GM20431 (cell line): ENCODE data around the gene PTPRN.

Experiments used
- in situ Hi-C: fragments of 300-500 bp; cut with MseI, MboI; formaldehyde crosslinking; loops from one replicate; pipeline ENCODE4 v1.15.0; 2020; ENCODE audit warnings: low sequenced_read_pairs; ENCODE audit not compliant: unreplicated experiment

The PTPRN gene

DNA sequence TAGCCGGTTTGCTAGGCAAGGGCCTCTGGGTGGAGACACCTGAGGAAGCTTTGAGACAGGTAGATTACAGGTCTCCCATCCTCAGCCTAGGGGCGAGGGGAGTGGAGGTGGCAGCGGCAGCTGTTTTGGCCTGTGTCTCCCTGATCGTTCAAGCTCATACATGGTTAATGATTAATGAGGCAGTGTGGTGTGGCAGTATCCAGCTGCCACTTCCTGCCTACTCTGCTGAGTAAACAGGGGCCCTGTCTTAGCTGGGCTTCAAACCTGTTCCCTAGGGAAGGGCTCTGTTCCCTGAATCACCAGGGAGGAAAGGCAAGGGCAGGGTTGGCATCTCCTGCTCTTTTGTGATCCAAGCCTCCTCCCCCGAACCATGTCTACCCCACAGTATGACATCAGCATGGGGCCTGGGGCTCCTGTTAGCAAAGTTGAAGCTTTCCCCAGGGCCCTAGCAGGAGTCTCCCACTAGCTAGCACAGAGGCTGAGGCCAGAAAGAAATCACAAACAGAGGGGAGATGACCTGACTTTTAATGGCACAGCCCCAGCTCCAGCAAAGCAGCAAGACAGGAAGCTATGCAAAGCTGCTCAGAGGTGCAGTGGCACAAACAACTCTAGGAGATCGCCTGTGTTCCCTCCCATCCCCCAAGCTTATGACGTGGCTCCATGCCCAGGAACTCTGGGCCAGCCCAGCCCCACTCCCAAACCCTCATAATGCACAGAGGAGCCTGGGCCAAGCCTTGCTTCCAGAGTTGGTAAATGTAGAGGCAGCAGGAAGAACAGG is 59.8 kb downstream of the PTPRN start:
- in situ Hi-C loops, result no loop called here

DNA sequence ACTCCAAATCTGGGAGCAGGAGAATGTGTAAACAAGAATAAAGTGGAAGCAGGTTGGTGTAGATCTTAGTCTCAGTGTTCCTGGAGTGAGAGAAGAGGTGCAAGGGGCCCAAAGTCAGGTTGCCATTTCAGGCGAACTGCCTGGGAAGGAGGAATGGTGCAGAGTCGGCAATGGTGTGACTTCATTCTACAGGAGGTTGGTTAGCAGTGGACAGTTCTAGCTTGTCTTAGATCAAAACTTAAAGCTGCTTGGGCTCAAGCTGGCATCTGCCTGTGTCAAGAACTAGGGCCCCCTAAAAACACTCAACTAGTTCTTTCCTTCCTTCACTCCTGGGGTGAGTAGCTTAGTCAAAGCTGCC is 60.4 kb downstream of the PTPRN start:
- in situ Hi-C loops, result no loop called here

DNA sequence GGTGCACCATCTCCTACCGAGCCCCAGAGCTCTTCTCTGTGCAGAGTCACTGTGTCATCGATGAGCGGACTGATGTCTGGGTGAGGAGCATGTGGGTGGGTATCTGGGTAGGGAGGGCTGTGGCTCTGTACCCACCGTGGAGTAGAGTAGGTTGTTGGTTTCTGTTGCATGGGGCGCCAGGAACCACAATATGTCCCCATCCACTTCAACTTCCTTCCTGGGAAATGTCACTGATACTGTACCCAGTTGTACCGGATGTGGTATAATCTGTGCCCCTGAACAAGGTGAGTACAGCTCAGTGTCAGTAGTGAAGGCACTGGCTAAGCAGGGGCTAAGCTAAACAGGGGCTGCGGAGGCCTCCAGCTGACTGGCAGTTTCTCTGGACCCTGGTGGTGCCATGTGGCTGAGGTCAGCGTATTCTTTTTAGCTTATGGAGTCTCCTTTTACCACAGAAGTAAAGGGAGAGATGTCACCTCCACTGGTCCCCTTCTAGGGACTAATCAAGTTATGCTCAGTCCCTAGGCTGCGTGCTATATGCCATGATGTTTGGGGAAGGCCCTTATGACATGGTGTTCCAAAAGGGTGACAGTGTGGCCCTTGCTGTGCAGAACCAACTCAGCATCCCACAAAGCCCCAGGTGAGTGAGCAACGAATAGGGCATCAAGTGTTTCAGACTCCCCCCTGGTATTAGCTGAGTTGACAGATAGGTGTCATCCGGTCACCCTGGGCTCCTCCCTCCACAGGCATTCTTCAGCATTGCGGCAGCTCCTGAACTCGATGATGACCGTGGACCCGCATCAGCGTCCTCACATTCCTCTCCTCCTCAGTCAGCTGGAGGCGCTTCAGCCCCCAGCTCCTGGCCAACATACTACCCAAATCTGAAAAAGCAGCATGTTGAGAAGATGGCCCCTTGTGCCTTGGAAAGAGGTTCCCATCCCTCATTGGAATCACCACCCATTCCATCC is 61.2 kb downstream of the PTPRN start:
- in situ Hi-C loops, result no loop called here

GRCh38 chr2:219246559-219246958 is 62.6 kb downstream of the PTPRN start:
- in situ Hi-C loops, result no loop called here

- in situ Hi-C loops, result no loop called here
Measured at GRCh38 chr2:219245899-219246230, 63.3 kb downstream of the PTPRN start.

DNA sequence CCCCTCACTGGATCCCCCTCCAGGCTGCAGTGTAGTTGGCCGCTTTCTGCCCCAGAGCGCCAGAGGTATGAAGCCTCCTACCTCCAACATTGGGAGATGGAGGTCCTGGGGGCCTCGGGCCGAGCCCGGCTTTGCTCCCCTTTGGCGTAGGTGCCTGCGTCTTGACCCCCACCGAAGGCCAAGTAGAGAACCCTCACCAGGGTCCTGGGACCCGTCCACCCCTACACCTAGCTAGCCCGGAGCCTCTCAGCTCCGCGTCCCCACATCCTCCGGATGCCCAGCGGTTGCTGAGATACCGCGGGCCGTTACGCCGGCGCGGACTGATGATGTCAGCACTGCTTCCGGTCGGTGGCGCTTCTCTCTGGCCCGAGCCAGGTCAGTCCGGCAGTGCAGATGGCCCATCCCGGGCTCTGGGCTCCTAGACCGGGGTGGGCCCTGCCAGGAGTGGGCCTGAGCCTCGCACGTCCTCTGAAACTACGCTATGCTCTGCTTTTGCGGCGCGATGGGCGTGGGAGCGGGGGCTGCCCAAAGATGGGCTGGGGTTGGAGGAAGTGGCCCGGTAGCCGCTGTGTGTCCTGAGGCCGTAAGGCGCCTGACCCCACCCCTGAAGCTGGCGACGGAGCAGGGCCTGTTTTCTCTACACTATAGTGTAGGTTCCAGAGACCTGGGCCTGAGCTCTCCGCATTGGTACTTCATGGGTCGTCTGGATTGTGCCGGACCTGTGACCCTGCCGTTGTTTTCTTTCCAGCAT is 63.9 kb downstream of the PTPRN start, which contains the start of the genes GLB1L and STK16:
Gene GLB1L, minus strand, starts transcription at position 297 of the 751 bp plus-strand sequence. CDS start 1,871 bp downstream, outside the sequence.
Gene STK16, plus strand, starts transcription at position 332 of the 751 bp plus-strand sequence. CDS start 521 bp downstream, outside the sequence.
- in situ Hi-C loops, result no loop called here

GRCh38 chr2:219244789-219245147 is 64.4 kb downstream of the PTPRN start:
- in situ Hi-C loops, result no loop called here

GRCh38 chr2:219243291-219243761 is 65.9 kb downstream of the PTPRN start:
- in situ Hi-C loops, result no loop called here
